Measurements from ENCODE around the gene RACK1.
"Not testable (repeated sequence)": the region's sequence is repeated elsewhere in the genome, so short reads cannot be mapped to it uniquely, and the experiment has no call there.

The RACK1 gene

DNA sequence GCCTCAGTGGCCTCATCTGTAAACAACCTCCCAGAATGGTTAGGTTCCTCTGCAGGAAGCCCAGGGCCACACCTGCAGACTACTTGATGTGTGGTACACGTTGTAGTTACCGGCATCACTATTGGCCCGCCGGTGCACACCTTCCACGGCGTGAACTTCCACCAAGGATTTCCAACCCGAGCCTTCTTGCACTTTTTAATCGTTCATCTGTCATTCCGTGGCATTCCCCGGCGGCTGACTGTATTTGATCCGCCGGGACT is 26.0 kb downstream of the RACK1 start:
- Histone ChIP-seq H2AFZ (ENCODE audit: low read length) (peak overlapping the region; percentile 92), H3K27ac (ENCODE audit: low read length) (peak overlapping the region; percentile 57; the same call in 1 of the 2 replicates)

DNA sequence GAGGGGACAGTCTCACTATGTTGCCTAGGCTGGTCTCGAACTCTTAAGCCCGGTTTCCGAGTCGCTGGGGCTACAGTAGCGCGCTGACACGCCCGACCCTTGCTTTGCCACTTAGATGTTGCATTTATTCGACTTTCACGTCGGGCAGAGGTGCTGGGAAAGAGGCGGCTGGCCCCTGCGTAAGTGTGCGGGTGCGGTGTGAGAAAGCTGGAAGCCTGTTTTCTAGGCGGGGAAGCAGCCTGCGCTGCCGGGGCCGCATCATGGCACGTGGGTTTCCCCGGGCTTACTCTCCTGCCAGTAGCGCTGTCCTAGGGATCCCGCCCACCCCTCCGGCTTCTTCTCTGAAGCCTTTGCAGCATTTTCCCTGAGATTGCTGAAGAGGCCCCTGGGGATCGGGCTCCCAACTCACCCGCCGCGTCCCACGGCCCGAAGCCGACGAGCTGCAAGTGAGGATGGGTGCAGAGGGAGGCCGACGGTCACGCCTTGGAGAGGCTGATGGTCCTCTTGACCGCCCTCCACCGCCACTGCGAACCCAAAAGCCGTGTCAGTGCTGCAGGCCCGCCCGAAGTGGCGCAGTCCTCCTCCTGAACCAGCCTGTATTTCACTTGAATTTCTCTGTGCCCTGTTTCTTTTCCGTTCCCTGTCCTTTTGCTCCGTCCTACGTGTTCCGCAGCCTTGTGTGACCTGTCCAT is 26.4 kb downstream of the RACK1 start:
- Histone ChIP-seq H3K9ac (ENCODE audit: low read length) (peak overlapping the region; percentile 39), H3K4me3 (ENCODE audit: low read length) (peak overlapping the region; percentile 74), H3K36me3 (replicated peaks; ENCODE audit: insufficient read depth, low read length) (no peaks in the 10 kb centered on the region), H3K9me2 (replicated peaks; ENCODE audit: insufficient read depth, low read length) (no peaks in the 10 kb centered on the region), H3K4me1 (ENCODE audit: low read length) (peaks cover 12% of the 10 kb centered on the region; the same call in 1 of the 2 replicates), H3K27ac (ENCODE audit: low read length) (peak overlapping the region; percentile 57; the same call in 1 of the 2 replicates), H4K20me1 (ENCODE audit: insufficient read depth, low read length) (no peaks in the 10 kb centered on the region), H3K9me3 (replicated peaks; ENCODE audit: insufficient read depth, low read length) (no peaks in the 10 kb centered on the region), H3K4me2 (ENCODE audit: low read depth, low read length) (peak overlapping the region; percentile 86), H2AFZ (ENCODE audit: low read length) (peak overlapping the region; percentile 92), H3K79me2 (ENCODE audit: low read length) (no peaks in the 10 kb centered on the region), H3K27me3 (replicated peaks; ENCODE audit: insufficient read depth, low read length) (no peaks in the 10 kb centered on the region; the same call in 1 of the 2 replicates), H3F3A (ENCODE audit: insufficient read depth, low read length) (peaks cover 50% of the 10 kb centered on the region)
- DNase-seq, result peak; percentile 66
- TF ChIP-seq EZH2 (optimal IDR thresholded peaks at IDR 0.05; ENCODE audit: low read depth, low read length) (no peak), EZH2phosphoT487 (IDR thresholded peaks at IDR 0.05; ENCODE audit: low read length) (no peak)
- TF ChIP-seq, protein P1, sequence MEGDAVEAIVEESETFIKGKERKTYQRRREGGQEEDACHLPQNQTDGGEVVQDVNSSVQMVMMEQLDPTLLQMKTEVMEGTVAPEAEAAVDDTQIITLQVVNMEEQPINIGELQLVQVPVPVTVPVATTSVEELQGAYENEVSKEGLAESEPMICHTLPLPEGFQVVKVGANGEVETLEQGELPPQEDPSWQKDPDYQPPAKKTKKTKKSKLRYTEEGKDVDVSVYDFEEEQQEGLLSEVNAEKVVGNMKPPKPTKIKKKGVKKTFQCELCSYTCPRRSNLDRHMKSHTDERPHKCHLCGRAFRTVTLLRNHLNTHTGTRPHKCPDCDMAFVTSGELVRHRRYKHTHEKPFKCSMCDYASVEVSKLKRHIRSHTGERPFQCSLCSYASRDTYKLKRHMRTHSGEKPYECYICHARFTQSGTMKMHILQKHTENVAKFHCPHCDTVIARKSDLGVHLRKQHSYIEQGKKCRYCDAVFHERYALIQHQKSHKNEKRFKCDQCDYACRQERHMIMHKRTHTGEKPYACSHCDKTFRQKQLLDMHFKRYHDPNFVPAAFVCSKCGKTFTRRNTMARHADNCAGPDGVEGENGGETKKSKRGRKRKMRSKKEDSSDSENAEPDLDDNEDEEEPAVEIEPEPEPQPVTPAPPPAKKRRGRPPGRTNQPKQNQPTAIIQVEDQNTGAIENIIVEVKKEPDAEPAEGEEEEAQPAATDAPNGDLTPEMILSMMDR (IDR thresholded peaks at IDR 0.05; ENCODE audit: low read length), result peak; percentile 35

More for the DNA sequence above, 26.0 kb downstream of the RACK1 start:
- H3K9me3 ChIP-seq (replicated peaks; ENCODE audit: insufficient read depth, low read length), result no peaks in the 10 kb centered on the region
- H3K79me2 ChIP-seq (ENCODE audit: low read length), result no peaks in the 10 kb centered on the region
- H3K9ac ChIP-seq (ENCODE audit: low read length), result peak overlapping the region; percentile 39; the same call in 1 of the 2 replicates
- TF ChIP-seq EZH2phosphoT487 (IDR thresholded peaks at IDR 0.05; ENCODE audit: low read length) (no peak), EZH2 (optimal IDR thresholded peaks at IDR 0.05; ENCODE audit: low read depth, low read length) (no peak)
- TF ChIP-seq, protein P1 (IDR thresholded peaks at IDR 0.05; ENCODE audit: low read length), result no peak
- H3F3A ChIP-seq (ENCODE audit: insufficient read depth, low read length), result peaks cover 55% of the 10 kb centered on the region
- H3K9me2 ChIP-seq (replicated peaks; ENCODE audit: insufficient read depth, low read length), result no peaks in the 10 kb centered on the region
- H3K4me1 ChIP-seq (ENCODE audit: low read length), result peaks cover 12% of the 10 kb centered on the region; the same call in 1 of the 2 replicates
- H4K20me1 ChIP-seq (ENCODE audit: insufficient read depth, low read length), result no peaks in the 10 kb centered on the region
- no peaks in the 10 kb centered on the region for H3K36me3 ChIP-seq (replicated peaks; ENCODE audit: insufficient read depth, low read length)
- no peaks in the 10 kb centered on the region; the same call in 1 of the 2 replicates for H3K27me3 ChIP-seq (replicated peaks; ENCODE audit: insufficient read depth, low read length)
- peak; percentile 46 for DNase-seq
- peak overlapping the region; percentile 86 for H3K4me2 ChIP-seq (ENCODE audit: low read depth, low read length)
- H3K4me3 ChIP-seq (ENCODE audit: low read length), result peak overlapping the region; percentile 74

DNA sequence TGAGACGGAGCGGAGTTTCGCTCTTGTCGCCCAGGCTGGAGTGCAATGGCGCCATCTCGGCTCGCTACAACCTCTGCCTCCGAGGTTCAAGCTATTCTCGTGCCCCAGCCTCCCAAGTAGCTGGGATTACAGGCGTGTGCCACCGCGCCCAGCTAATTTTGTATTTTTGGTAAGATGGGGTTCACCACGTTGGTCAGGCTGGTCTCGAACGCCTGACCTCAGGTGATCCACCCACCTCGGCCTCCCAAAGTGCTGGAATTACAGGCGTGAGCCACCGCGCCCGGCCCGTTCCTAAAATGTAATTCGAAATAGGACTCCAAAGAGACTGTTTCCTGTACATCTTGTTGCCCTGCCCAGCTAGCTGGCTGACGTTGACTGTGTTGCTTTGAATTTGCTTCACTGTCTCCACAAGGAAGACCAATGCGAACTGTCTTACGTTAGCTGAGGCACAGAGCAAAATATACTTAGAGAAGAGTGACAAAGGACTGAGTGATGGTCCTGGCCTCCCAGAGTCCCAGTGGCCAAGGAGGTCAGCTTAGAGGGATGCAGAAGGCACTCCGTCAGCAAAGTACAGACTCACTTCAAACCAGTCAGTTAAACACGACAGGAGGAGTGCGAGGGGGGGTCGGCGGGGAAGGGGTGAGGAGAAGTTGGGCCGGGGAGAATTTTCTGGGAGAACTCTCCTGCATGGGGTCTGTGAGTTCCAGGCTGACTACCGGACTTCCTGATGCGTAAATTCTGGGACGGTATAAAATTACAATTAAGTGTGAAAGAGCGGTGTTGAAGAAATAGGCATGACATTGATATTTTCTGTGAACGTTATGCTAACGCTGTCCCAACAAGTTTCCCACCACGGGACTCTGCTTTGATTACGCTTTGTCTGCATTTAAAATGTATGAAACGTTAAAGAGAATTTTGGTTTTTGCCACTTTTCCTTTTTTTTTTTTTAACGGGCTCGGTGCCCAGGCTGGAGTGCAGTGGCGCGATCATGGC is 27.4 kb downstream of the RACK1 start:
- H4K20me1 ChIP-seq (ENCODE audit: insufficient read depth, low read length), result no peaks in the 10 kb centered on the region
- peak overlapping the region; percentile 10; the same call in 1 of the 2 replicates for H3K9ac ChIP-seq (ENCODE audit: low read length)
- H3K4me2 ChIP-seq (ENCODE audit: low read depth, low read length), result peak overlapping the region; percentile 42
- H2AFZ ChIP-seq (ENCODE audit: low read length), result peak overlapping the region; percentile 26
- peaks cover 41% of the 10 kb centered on the region for H3F3A ChIP-seq (ENCODE audit: insufficient read depth, low read length)
- no peaks in the 10 kb centered on the region; the same call in 1 of the 2 replicates for H3K27me3 ChIP-seq (replicated peaks; ENCODE audit: insufficient read depth, low read length)
- H3K9me2 ChIP-seq (replicated peaks; ENCODE audit: insufficient read depth, low read length), result no peaks in the 10 kb centered on the region
- TF ChIP-seq, protein P1 (IDR thresholded peaks at IDR 0.05; ENCODE audit: low read length), result no peak
- TF ChIP-seq EZH2 (optimal IDR thresholded peaks at IDR 0.05; ENCODE audit: low read depth, low read length), result no peak
- TF ChIP-seq EZH2phosphoT487 (IDR thresholded peaks at IDR 0.05; ENCODE audit: low read length), result no peak
- peak overlapping the region; percentile 44 for H3K4me3 ChIP-seq (ENCODE audit: low read length)
- H3K4me1 ChIP-seq (ENCODE audit: low read length), result 0 out of 2 replicates have a peak, but pooled peaks cover 9% of the 10 kb centered on the region
- DNase-seq, result peak; percentile 41
- no peaks in the 10 kb centered on the region for H3K79me2 ChIP-seq (ENCODE audit: low read length)
- no peak overlapping the region for H3K27ac ChIP-seq (ENCODE audit: low read length)
- H3K36me3 ChIP-seq (replicated peaks; ENCODE audit: insufficient read depth, low read length), result no peaks in the 10 kb centered on the region
- H3K9me3 ChIP-seq (replicated peaks; ENCODE audit: insufficient read depth, low read length), result no peaks in the 10 kb centered on the region

DNA sequence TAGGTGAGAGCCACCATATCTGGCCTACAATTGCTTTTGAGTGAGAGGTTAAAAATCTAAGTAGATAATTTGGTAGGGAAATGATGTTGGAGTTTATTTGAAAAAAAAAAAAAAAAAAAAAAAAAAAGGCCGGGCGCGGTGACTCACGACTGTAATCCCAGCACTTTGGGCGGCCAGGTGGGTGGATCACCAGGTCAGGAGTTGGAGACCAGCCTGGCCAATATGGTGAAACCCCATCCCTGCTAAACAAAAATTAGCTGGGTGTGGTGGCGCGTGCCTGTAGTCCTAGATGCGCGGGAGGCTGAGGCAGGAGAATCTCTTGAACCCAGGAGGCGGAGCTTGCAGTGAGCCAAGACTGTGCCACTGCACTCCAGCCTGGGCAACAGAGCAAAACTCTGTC is 29.5 kb downstream of the RACK1 start:
- H3K27ac ChIP-seq (ENCODE audit: low read length); H4K20me1 ChIP-seq (ENCODE audit: insufficient read depth, low read length); H3K9me2 ChIP-seq (replicated peaks; ENCODE audit: insufficient read depth, low read length); H3K4me3 ChIP-seq (ENCODE audit: low read length); H3K36me3 ChIP-seq (replicated peaks; ENCODE audit: insufficient read depth, low read length); H3K4me2 ChIP-seq (ENCODE audit: low read depth, low read length); H2AFZ ChIP-seq (ENCODE audit: low read length); H3K9me3 ChIP-seq (replicated peaks; ENCODE audit: insufficient read depth, low read length); H3K79me2 ChIP-seq (ENCODE audit: low read length); H3K27me3 ChIP-seq (replicated peaks; ENCODE audit: insufficient read depth, low read length); DNase-seq; H3K4me1 ChIP-seq (ENCODE audit: low read length); H3K9ac ChIP-seq (ENCODE audit: low read length): not testable (repeated sequence)
- peaks cover 33% of the 10 kb centered on the region for H3F3A ChIP-seq (ENCODE audit: insufficient read depth, low read length)

Data from MM.1S (cell line).